GM12878 (cell line): ENCODE results near the gene HIVEP3. TPM values are rescaled to one million over a fixed set of nuclear protein-coding genes. Genes with fewer than 3 reads are reported as not detected.

Experiments used
- ATAC-seq: fragments of 200-7000 bp; cut with Tn5 transposase; 3 replicates; pipeline ENCODE4 v1.9.1; 2020; ENCODE audit warnings: mild to moderate bottlenecking, moderate library complexity
- BruUV-seq: library from RNA; stranded (reverse); fragments of 400-500 nt; replicated peaks from 2 replicates; lab custom pipeline; 2021; lab: Mats Ljungman, UMichigan
- CTCF ChIA-PET: fragments of 300-600 bp; sonication (Branson Sonifier 250); formaldehyde crosslinking; extraction: SDS; loops from one replicate; lab custom pipeline; 2021; ENCODE audit warnings: inconsistent platforms; lab: Yijun Ruan, JAX
- POLR2A ChIA-PET: fragments of 350-600 bp; formaldehyde crosslinking; extraction: SDS; loops from one replicate; lab custom pipeline; 2021; ENCODE audit warnings: inconsistent platforms; lab: Charles Lee
- RAD21 ChIA-PET: fragments of 300-600 bp; sonication (Branson Sonifier 250); formaldehyde crosslinking; loops from one replicate; lab custom pipeline; 2023; ENCODE audit warnings: antibody characterized with exemption; ENCODE audit not compliant: unreplicated experiment; lab: Charles Lee
- SMC1A ChIA-PET: fragments of 300-600 bp; sonication (Branson Sonifier 250); formaldehyde crosslinking; loops from one replicate; lab custom pipeline; 2023; ENCODE audit not compliant: unreplicated experiment, uncharacterized antibody; lab: Charles Lee
- DNase-seq: peaks from one replicate; pipeline ENCODE4 v3.0.0-alpha.2; 2011; ENCODE audit warnings: low read depth, low spot score
- FAIRE-seq: peaks from 3 replicates; lab custom pipeline; 2011; peaks lifted over from hg19 to GRCh38; lab: Jason Lieb, UNC
- H2AFZ ChIP-seq: 2 replicates; pipeline ENCODE4 v1.6.0; 2011; ENCODE audit warnings: low read depth, low read length, control low read depth; ENCODE audit not compliant: control insufficient read depth
- H3K27ac ChIP-seq: 2 replicates; pipeline ENCODE4 v1.5.1; 2011; ENCODE audit warnings: control low read depth; ENCODE audit not compliant: control insufficient read depth, insufficient read depth
- H3K27me3 ChIP-seq, 2 experiments: replicated peaks in 1 of 2; 2 replicates each; pipeline versions ENCODE4 v1.6.0 to v1.6.1; 2011; ENCODE audit warnings: low read length in 1 of 2; ENCODE audit not compliant: control insufficient read depth in 2 of 2, insufficient read depth in 2 of 2
- H3K36me3 ChIP-seq, 2 experiments: 2 replicates each; pipeline ENCODE4 v1.5.1; 2011; ENCODE audit warnings: low read length in 1 of 2; ENCODE audit not compliant: control insufficient read depth in 2 of 2, insufficient read depth in 2 of 2
- H3K4me1 ChIP-seq: 2 replicates; pipeline ENCODE4 v1.6.1; 2011; ENCODE audit warnings: mild to moderate bottlenecking, low read length, moderate library complexity, mixed read lengths; ENCODE audit not compliant: control insufficient read depth, insufficient read depth
- H3K4me2 ChIP-seq: 2 replicates; pipeline ENCODE4 v1.6.0; 2011; ENCODE audit warnings: control low read depth; ENCODE audit not compliant: control insufficient read depth, insufficient read depth
- H3K4me3 ChIP-seq: fragments of 200-600 bp; sonication (generic); 2 replicates; pipeline ENCODE4 v1.5.1; 2016
- H3K79me2 ChIP-seq: 2 replicates; pipeline ENCODE4 v1.6.0; 2011; ENCODE audit warnings: low read length; ENCODE audit not compliant: control insufficient read depth, insufficient read depth
- H3K9ac ChIP-seq: 2 replicates; pipeline ENCODE4 v1.8.0; 2011; ENCODE audit warnings: low read length, control low read depth, mixed read lengths; ENCODE audit not compliant: control insufficient read depth, insufficient read depth
- H3K9me3 ChIP-seq: replicated peaks from 3 replicates; pipeline ENCODE4 v1.5.1; 2011; ENCODE audit warnings: mild to moderate bottlenecking, low read length; ENCODE audit not compliant: control insufficient read depth, insufficient read depth
- H4K20me1 ChIP-seq: 2 replicates; pipeline ENCODE4 v1.6.0; 2011; ENCODE audit not compliant: control insufficient read depth, insufficient read depth
- ATF7 ChIP-seq: fragments of 450-650 bp; IDR thresholded peaks from 2 replicates; pipeline ENCODE4 v1.6.1; 2016; ENCODE audit warnings: low read depth, mild to moderate bottlenecking
- DPF2 ChIP-seq: fragments of 450-650 bp; IDR thresholded peaks from 2 replicates; pipeline ENCODE4 v1.6.1; 2017; ENCODE audit warnings: mild to moderate bottlenecking
- EED ChIP-seq: sonication (generic); IDR thresholded peaks from 2 replicates; pipeline ENCODE4 v1.6.1; 2016; ENCODE audit warnings: antibody characterized with exemption, low read depth
- NFYB ChIP-seq: IDR thresholded peaks from 2 replicates; pipeline ENCODE4 v1.6.1; 2011; ENCODE audit warnings: low read depth, mild to moderate bottlenecking, low read length, improper control_type of control experiment, moderate library complexity; ENCODE audit not compliant: insufficient read depth
- PAX8 ChIP-seq: fragments of 450-650 bp; IDR thresholded peaks from 2 replicates; pipeline ENCODE4 v1.6.1; 2017; ENCODE audit warnings: mild to moderate bottlenecking, moderate library complexity
- ZZZ3 ChIP-seq: IDR thresholded peaks from 2 replicates; pipeline ENCODE4 v1.6.1; 2011; ENCODE audit warnings: low read depth; ENCODE audit not compliant: control insufficient read depth, insufficient read length
- WGBS: methylation state at CpG from one replicate; pipeline ENCODE4 v1.1.6; 2016; ENCODE audit warnings: low lambda C conversion rate; ENCODE audit not compliant: insufficient replicate concordance, insufficient coverage; ENCODE audit errors: missing lambda C conversion rate; 5-methylcytosine and 5-hydroxymethylcytosine counted together
- in situ Hi-C: fragments of 300-500 bp; cut with MboI; formaldehyde crosslinking; loops from 9 replicates; pipeline ENCODE4 v1.14.3; 2018; ENCODE audit warnings: mixed read lengths
- intact Hi-C: fragments of 100-400 bp; cut with micrococcal nuclease; formaldehyde crosslinking; loops from one replicate; pipeline ENCODE4 v1.14.2; 2022; ENCODE audit not compliant: unreplicated experiment
- polyA plus RNA-seq, 11 experiments: library from polyadenylated mRNA; depleted of rRNA in 4 of 11; unstranded in 6 of 11; stranded (reverse) in 5 of 11; fragments of >200 nt; fragmentation: Nextera tagmentation in 4 of 11; fragmentation: Illumina TruSeq in 1 of 11; extraction: Ambion mirVana in 4 of 11; extraction: Trizol in 1 of 11; gene quantifications; 1 replicate in 1 of 11; 2 replicates in 10 of 11; pipeline versions ENCODE4 v1.2.1 to v1.2.3, GENCODE V29; 2011 to 2016; ENCODE audit warnings: inconsistent platforms in 2 of 11, missing spikeins in 2 of 11, low read depth in 1 of 11
- total RNA-seq, 4 experiments: library from RNA; depleted of rRNA in 3 of 4; stranded (reverse); fragments of >200 nt in 3 of 4; fragmentation: Illumina TruSeq in 1 of 4; extraction: Trizol in 1 of 4; gene quantifications; 2 replicates each; pipeline versions ENCODE4 v1.2.1 to v1.2.3, GENCODE V29; 2013 to 2021
- TF ChIP-seq, protein P1 (sequence below): IDR thresholded peaks from 2 replicates; pipeline ENCODE4 v1.6.1; 2012; ENCODE audit warnings: mild to moderate bottlenecking, low read depth, low read length
- TF ChIP-seq, protein P2 (sequence below): IDR thresholded peaks from 2 replicates; pipeline ENCODE4 v1.6.1; 2012; ENCODE audit warnings: low read depth, low read length, improper control_type of control experiment

Gene HIVEP3
- total and polyA plus RNA-seq, 10 of the 15 experiments (the other 5 are each of a cell fraction or from before 2014, with no cell fraction given), result 1.8 to 13.6 (median 3.8) TPM

DNA sequence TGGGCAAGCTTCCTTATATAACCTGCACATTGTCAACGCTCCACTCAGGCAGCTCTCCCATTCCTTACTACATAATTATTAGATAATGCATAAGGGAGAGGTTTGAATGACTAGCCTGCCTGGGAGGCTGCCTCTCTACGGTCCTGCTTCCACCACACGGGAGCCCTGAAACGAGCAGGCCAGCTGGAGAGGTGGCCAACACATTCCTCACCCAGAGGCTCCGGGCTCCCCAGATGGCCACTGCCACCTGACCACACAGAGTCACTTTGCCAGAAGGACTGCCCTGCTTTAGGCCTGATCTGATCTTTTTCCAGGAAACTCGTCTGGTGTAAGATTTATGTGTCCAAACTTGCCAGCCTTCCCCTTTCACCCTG is 27.9 kb downstream of the HIVEP3 start:
- H3K9ac ChIP-seq, result peak overlapping the region; percentile 49
- H3K27ac ChIP-seq, result peak overlapping the region; percentile 75
- peak overlapping the region; percentile 87 for H2AFZ ChIP-seq
- ChIA-PET SMC1A (interaction anchor here (1.4 to 3.2 kb wide), 10 partner anchors 8 to 316 kb away, joined by 4 to 16 read pairs (median 8); no protein-coding TSS in a partner anchor), CTCF (interaction anchor here (0.5 to 3.3 kb wide), 9 partner anchors 14 to 317 kb away, joined by 3 to 17 read pairs (median 5); partner anchors contain the start of gene HIVEP3), POLR2A (interaction anchor here (1.1 to 2.4 kb wide), 4 partner anchors 9 to 29 kb away, joined by 3 to 9 read pairs (median 4); no protein-coding TSS in a partner anchor), RAD21 (interaction anchor here (0.8 to 3.3 kb wide), 6 partner anchors 22 to 232 kb away, joined by 3 to 22 read pairs (median 4); no protein-coding TSS in a partner anchor)
- WGBS, result 91% methylated on average over 6 of the region's 6 CpGs
- peaks cover 15% of the 10 kb centered on the region for H3K4me1 ChIP-seq
- in situ Hi-C loops, result no loop called here
- FAIRE-seq (no peak), DNase-seq (no peak), ATAC-seq (peak; percentile 4; the same call in 2 of the 3 replicates)
- H3K4me2 ChIP-seq, result peak overlapping the region; percentile 90
- H3K27me3 ChIP-seq, result no peaks in the 10 kb centered on the region
- intact Hi-C loops, result loop anchor here (1.0 to 5.0 kb wide), 4 partner anchors 64 to 317 kb away; no protein-coding TSS in a partner anchor
- H3K79me2 ChIP-seq, result peaks cover 1% of the 10 kb centered on the region
- H4K20me1 ChIP-seq, result no peaks in the 10 kb centered on the region
- H3K4me3 ChIP-seq, result peak overlapping the region; percentile 66; the same call in 1 of the 2 replicates
- H3K36me3 ChIP-seq, result no peaks in the 10 kb centered on the region
- no TSS peak for BruUV-seq
- TF ChIP-seq NFYB (no peak), EED (no peak), ATF7 (no peak), DPF2 (0 out of 2 replicates have a peak, but pooled peaks have one; percentile 1), ZZZ3 (no peak), PAX8 (no peak)
- TF ChIP-seq, protein P1, sequence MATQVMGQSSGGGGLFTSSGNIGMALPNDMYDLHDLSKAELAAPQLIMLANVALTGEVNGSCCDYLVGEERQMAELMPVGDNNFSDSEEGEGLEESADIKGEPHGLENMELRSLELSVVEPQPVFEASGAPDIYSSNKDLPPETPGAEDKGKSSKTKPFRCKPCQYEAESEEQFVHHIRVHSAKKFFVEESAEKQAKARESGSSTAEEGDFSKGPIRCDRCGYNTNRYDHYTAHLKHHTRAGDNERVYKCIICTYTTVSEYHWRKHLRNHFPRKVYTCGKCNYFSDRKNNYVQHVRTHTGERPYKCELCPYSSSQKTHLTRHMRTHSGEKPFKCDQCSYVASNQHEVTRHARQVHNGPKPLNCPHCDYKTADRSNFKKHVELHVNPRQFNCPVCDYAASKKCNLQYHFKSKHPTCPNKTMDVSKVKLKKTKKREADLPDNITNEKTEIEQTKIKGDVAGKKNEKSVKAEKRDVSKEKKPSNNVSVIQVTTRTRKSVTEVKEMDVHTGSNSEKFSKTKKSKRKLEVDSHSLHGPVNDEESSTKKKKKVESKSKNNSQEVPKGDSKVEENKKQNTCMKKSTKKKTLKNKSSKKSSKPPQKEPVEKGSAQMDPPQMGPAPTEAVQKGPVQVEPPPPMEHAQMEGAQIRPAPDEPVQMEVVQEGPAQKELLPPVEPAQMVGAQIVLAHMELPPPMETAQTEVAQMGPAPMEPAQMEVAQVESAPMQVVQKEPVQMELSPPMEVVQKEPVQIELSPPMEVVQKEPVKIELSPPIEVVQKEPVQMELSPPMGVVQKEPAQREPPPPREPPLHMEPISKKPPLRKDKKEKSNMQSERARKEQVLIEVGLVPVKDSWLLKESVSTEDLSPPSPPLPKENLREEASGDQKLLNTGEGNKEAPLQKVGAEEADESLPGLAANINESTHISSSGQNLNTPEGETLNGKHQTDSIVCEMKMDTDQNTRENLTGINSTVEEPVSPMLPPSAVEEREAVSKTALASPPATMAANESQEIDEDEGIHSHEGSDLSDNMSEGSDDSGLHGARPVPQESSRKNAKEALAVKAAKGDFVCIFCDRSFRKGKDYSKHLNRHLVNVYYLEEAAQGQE, result no peak
- TF ChIP-seq, protein P2, sequence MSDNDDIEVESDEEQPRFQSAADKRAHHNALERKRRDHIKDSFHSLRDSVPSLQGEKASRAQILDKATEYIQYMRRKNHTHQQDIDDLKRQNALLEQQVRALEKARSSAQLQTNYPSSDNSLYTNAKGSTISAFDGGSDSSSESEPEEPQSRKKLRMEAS, result no peak
- H3K9me3 ChIP-seq, result no peaks in the 10 kb centered on the region
